ENCODE data around the gene ZNF804A.

Gene ZNF804A

DNA sequence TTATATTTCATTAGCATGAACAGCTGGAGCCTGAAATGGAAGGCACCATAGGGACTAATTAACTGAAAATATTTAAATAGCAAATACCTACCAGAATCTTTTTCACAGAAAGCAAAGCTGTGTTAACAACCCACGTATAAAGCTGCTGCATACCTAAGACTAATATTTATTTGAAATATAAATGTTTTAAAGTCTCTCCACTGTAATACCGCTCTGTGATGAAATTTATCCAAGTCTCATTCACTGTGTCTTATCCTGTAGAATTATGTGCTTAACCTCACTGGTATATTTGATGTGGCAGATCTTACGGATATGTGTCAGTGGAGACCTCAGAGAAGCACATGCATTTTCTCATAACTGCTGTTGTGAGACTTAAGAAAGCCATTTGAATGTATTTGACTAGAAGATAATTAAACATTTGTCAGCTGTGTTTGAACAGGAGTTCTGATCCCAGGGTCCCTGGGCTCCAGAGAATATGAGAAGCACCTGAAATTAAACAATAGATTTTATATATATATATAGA is 373.3 kb downstream of the ZNF804A start:
- DNase-seq, result no peak

All from NCI-H748 treated with DMSO at 0.1 percent for 48 hours (cell line).